GM18508 (cell line): ENCODE measurements around the gene SCGB3A1.

ENCODE experiments used
- ATAC-seq: cut with Tn5 transposase; IDR thresholded peaks from one replicate; pipeline ENCODE4 v1.9.1; 2021; ENCODE audit warnings: moderate number of reproducible peaks; ENCODE audit not compliant: insufficient read depth, unreplicated experiment

The SCGB3A1 gene

GRCh38 chr5:180591311-180591887 lies at the start of gene SCGB3A1:
Gene SCGB3A1, minus strand, starts transcription at chr5:180591499. Its CDS starts 37 bp downstream, at chr5:180591462.
- no peak for ATAC-seq

GRCh38 chr5:180640611-180640860 lies 49.2 kb upstream of the SCGB3A1 start:
- ATAC-seq: no peak

- no peak for ATAC-seq
These were observed 48.7 kb upstream of the SCGB3A1 start for GRCh38 chr5:180639741-180640610.

GRCh38 chr5:180639287-180639686 lies 48.0 kb upstream of the SCGB3A1 start:
- ATAC-seq: no peak

GRCh38 chr5:180637962-180638680 lies 46.8 kb upstream of the SCGB3A1 start:
- no peak for ATAC-seq

GRCh38 chr5:180636403-180637075 lies 45.2 kb upstream of the SCGB3A1 start:
- ATAC-seq: no peak

GRCh38 chr5:180636016-180636402 lies 44.7 kb upstream of the SCGB3A1 start:
- no peak for ATAC-seq

- no peak for ATAC-seq
These were observed 42.2 kb upstream of the SCGB3A1 start for GRCh38 chr5:180633283-180634177.

GRCh38 chr5:180632768-180633167 lies 41.5 kb upstream of the SCGB3A1 start:
- no peak for ATAC-seq

GRCh38 chr5:180631549-180632383 lies 40.5 kb upstream of the SCGB3A1 start:
- no peak for ATAC-seq

GRCh38 chr5:180630426-180630825 lies 39.1 kb upstream of the SCGB3A1 start:
- ATAC-seq: no peak

- no peak for ATAC-seq
These were observed 38.6 kb upstream of the SCGB3A1 start for GRCh38 chr5:180629831-180630382.

- no peak for ATAC-seq
These were observed 37.8 kb upstream of the SCGB3A1 start for GRCh38 chr5:180628827-180629750.

GRCh38 chr5:180628211-180628610 lies 36.9 kb upstream of the SCGB3A1 start:
- ATAC-seq: no peak

- no peak for ATAC-seq
These were observed 36.3 kb upstream of the SCGB3A1 start for GRCh38 chr5:180627386-180628120.

- no peak for ATAC-seq
These were observed 35.5 kb upstream of the SCGB3A1 start for GRCh38 chr5:180626661-180627385.
